GM18858 (cell line): ENCODE measurements around the gene P4HA1.

Experiments used
- ATAC-seq: cut with Tn5 transposase; IDR thresholded peaks from one replicate; pipeline ENCODE4 v1.9.1; 2021; ENCODE audit not compliant: unreplicated experiment

The P4HA1 gene

DNA sequence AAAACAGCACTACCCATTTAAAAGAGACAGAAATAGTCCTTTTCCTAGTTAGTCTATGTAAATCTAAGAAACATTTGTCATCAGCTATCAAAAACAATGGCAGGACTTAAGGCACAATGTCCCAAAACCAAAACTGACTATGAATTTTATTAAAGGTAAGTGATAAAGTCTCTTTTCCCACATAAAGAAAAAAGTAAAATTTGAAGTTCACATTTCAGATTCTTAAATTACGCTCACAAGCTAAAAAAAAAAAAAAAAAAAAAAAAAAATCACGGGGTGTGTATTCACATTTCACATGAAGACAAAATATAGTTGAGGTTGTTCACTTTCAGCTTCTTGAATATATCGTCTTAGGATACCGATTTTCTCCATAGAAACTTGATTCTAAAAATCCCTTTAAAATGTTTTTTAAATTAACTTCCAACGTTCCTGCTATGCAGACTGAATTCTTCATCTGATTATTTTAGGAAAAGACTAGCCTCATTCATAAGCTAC lies 1.6 kb downstream of the P4HA1 start:
- ATAC-seq, result no peak

DNA sequence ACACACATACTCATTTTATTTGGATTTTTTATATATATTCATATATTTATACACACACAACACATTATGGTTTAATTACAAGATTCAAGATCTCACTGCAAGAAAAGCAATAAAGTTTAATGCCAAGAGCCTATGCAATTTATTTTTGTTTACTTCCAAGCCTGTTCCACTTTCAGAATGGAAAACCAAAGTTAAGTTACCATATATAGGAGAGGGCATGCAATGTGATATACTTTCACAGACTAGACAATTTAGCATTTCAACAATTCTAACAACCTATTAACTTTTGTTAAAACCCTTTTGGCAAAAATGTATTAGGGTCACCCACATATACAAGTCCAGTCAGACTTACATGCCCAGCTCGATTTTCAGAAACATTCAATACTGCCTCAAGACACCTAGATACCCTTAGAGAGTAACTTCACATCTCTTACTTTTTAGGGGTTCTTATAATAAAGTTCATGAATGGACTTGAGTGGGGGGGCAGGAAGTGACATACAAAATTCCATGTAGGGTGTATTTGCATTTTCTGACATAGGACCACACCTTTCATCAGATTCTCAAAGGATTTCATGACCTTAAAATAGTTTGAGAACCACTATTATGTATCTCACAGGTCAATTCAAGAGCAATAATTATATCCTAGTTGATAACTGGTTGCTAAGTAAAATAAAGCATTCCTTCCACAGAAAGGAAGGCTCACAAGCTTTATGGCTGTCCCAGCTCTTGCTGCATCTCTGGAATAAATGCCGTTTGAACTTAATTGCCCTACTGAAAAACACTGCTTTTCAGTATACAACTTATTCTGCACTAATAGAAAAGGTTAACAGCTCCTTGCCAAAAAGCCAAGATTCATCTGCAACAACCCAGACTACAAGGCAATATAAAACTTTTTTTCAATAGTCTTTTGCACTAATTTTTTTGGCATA lies 2.5 kb downstream of the P4HA1 start:
- no peak for ATAC-seq

DNA sequence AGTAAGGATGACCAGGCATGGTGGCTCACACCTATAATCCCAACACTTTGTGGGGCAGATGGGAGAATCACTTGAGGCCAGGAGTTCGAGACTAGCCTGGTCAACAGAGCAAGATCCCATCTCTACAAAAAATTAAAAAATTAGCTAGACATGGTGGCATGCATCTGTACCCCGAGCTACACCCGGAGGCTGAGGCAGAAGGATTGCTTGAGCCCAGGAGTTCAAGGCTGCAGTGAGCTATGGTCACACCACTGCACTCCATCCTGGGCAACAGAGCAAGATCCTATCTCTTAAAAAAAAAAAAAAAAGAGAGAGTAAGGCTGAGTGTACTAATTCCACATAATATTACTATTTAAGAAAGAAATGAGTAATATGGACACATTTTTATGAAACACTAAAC lies 3.8 kb downstream of the P4HA1 start:
- no peak for ATAC-seq

DNA sequence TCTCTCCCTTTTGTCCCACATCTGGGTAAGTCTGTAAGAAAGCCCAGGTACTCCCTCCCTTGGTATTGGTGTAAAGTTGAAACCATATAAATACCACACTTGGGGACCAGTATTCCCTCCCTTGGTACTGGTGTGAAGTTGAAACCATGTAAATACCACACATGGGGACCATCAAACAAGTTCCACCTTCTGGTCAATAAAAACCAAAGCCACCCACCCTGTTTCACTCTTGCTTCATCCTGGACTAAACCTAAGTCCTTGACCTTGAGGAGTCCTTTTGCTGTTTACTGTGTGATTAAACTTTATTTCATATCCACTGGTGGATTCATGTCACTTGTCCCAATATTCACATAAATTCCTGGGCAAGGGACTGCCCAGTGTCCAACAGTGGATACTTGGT lies 8.4 kb downstream of the P4HA1 start:
- no peak for ATAC-seq

DNA sequence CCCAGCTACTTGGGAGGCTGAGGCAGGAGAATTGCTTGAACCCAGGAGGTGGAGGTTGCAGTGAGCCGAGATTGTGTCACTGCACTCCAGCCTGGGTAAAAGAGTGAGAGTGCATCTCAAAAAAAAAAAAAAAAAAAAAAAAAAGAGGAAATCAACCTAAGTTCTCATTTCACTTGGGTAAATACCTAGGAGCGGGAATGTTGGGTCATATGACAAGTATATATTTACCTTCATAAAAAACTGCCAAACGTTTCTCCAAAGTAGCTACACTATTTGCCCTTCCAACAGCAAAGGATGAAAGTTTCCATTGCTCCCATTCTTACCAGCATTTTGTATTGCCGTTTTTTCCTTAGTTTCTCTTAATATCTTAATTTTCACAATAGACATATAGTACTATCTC lies 9.8 kb downstream of the P4HA1 start:
- no peak for ATAC-seq

DNA sequence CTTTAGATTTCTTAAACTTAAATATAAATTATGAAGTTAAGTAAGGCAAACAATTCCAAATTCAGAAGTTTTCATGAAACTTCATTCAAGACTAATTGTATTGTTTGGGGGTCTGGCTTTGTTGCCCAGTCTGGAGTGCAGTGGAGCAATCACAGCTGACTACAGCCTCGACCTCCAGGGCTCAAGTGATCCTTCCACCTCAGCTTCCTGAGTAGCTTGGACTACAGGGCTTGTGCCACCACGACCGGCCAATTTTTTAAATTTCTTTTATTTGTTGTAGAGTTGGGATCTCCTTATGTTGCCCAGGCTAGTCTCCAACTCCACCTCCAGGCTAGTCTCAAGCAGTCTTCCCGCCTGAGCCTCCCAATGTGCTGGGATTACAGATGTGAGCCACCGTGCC lies 12.5 kb downstream of the P4HA1 start:
- no peak for ATAC-seq

DNA sequence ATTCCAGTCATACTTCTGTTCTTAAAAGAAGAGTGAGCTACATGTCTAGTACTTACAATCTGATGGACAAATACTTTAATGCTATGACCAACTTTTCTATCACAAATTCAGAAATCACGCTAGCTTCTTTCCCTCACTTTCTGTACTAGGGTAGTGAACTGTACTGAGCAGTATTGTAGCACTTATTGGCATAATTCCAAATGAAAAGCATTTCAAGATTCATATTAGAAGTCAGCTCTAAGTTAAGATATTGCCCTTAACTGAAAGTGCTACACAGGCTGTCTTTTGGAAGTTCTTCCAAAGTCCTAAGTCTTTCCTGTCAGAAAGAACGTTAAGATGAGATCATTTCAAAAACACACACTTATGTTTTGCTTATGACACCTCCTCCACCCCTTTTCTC lies 13.4 kb downstream of the P4HA1 start:
- no peak for ATAC-seq

DNA sequence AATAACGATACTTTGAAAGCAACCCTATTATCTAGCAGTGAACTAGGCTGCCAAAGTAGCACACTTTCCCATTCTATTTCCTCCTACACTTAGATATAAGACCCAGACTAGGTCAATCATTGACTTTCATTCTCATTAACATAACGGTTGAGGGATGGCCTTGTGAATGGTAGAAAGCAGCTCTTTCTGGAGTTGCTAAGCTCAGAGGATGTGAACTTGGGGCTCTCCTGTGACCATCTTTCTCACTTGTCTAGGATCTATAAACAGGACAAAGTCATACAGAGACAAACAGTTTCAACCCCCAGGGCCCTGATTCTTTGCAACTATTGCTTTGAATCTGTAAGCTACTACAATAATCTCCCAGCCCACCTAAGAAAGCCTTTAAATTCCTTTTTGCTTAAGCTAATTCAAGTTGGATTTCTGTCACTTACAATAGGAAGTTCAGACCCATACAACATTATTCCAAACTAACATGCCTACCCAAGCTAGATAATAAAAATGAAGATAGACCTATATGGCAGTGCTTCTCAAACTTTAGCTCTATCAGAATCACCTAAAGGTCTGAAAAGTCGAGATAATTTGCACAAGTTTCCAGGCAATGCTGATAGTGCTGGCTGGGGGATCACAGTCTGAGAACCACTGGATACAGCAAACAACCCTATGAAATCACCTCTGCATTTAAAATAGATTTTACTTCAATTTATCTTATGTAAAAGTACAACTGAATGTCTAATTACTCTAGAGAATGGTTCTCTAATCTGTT lies 16.7 kb downstream of the P4HA1 start:
- no peak for ATAC-seq

DNA sequence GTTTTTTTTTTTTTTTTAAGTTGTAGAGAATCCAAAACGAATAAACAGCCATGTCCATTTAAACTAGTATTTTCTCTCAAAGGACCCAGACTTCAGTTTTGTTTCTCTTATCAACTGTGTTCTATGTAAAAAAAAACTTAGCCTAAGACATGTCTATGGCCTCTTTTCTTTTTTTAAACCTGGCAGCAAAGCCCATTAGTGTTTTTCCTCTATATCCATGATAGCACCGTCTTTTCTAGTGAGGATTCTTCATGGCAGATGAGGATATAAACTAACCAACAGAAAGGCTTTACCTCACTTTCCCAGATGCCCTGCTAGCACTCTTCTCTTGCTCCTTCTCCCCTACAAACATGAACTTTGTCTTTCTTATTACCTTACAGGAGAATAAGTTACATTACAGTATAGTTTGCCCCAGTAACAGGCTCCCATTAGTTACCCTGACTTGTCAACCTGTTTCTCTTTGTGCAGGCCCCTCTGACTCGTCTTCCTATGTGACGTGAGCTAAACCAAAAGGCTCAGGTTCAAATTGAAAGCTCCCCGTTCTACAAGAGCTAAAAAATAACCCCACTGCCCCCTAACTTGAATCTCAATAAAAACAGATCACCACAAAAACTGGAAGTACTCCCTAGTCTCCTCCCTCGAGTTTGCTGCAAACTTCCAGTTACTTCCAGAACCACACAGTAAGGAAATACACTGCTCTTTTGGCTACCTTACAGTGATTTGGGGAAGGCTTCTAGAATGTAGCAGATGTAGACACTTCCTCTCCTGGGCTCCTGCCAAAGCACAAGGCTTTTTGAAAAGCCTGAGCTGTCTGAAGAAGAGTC lies 20.1 kb downstream of the P4HA1 start:
- ATAC-seq, result no peak

DNA sequence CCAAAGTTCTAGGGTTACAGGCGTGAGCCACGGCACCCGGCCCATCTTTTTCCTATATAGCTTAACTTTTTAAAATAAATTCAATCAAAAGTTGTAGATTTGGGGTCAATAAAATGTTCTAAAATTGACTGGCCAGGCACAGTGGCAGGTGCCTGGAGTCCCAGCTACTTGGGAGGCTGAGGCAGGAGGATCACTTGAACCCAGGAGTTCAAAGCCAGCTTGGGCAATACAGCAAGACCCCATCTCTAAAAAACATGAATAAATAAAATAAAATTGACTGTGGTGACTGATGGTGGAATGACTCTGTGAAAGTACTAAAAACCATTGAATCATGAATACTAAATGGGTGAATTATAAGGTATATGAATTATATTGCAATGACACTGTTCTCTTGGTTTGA lies 20.8 kb downstream of the P4HA1 start:
- ATAC-seq, result no peak

DNA sequence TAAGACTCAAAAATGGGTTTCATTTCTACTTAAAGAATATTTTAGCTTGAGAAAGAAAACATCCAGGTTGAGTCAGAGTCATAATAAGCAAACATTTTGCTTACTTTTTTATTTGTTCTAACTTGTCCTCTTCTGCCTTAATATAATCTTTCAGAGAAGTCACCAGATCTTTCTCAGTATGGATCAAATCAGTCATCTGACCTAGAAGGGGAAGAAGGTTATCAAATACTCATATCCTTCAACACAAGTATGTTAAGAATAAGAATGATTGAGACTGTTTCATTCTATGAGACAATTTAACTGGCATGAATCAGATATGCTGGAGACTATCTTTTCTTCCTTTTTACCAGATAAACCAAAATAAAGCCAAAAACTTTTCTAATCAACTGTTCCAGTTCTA lies 23.0 kb downstream of the P4HA1 start:
- ATAC-seq, result no peak

DNA sequence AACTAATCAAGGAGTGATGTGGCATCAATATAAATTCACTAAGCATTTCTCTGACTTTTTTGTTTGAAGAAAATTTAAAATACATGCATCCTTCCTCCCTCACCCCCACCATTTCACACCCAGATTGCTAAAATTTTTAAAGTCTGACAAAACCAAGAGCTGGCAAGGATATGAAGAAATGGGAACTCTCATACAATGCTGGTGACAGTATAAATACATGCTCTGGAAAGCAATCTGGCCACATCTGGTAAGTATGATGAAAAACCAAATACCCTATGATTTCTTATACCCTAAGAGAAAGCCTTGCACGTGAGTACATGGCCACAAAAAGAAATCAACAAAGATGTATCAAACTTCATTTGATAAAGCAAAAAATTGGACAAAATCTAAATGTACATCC lies 31.2 kb downstream of the P4HA1 start:
- ATAC-seq, result no peak

DNA sequence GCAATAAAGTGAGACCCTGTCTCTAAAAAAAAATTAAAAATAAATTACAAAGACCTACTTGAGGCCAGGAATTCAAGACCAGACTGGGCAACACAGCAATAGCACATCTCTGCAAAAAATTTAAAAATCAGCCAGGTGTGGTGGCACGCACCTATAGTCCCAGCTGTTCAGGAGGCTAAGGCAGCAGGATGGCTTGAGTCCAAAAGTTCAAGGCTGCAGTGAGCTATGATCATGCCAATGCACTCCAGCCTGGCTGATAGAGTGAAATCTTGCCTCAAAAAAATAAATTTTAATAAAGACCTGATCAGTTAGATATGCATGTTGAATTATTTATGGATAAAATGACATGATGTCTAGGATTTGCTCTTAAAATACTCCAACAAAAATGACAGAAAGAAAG lies 34.9 kb downstream of the P4HA1 start:
- ATAC-seq, result no peak

DNA sequence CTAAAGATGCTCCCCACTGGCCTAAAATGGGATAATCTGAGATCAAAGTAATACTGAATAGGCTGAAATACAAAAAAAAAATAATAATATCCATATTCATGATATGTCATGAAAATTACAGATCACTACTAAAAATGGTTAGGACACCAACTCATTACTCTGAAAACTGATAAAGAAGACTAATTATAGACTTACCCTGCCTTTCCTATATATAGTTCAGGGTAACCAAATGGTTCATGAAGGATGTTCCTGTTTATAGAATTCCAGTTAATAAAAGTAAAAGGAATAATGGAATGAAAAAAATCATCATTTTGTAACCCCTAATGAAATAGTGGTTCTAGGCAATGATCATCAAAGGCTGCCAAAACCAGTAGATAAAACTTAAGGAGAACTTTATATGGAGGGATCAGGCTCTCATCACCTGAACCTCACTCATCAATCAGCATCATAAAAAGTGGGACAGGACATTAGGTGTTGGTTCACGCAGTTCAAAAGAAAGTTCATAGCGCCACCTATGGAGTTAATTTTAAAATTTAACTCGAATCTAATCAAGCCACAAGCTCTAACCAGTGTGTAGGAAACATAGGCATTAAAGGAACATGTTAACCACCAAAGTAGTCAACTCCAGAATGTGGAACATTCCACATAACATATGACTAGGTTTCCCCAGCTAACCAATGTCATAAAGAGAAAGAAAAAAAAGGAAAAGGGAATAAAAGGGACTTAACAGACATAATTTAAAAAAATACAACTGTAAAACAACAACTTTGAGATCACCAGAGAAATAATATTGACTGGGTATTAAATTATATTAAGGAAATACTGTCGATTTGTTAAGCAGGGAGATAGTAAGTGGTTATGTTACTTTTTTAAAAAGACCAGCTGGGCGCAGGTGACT lies 35.7 kb downstream of the P4HA1 start:
- no peak for ATAC-seq

DNA sequence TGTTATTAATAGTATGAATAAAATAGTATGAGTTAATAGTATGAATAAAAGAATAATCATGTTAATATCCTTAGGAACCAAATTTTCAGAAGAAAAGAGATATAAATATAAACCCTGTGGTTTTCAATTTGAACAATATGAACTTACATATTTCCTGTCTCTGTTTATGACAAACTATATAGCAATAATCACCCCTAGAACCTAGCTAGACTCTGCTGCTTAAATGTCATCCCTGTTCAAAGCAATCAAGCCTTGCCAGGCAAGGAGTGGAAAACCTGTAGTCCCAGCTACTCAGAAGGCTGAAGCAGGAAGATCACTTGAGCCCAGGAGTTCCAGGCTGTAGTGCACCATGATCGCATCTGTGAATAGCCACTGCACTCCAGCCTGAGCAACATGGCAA lies 36.5 kb downstream of the P4HA1 start:
- no peak for ATAC-seq

DNA sequence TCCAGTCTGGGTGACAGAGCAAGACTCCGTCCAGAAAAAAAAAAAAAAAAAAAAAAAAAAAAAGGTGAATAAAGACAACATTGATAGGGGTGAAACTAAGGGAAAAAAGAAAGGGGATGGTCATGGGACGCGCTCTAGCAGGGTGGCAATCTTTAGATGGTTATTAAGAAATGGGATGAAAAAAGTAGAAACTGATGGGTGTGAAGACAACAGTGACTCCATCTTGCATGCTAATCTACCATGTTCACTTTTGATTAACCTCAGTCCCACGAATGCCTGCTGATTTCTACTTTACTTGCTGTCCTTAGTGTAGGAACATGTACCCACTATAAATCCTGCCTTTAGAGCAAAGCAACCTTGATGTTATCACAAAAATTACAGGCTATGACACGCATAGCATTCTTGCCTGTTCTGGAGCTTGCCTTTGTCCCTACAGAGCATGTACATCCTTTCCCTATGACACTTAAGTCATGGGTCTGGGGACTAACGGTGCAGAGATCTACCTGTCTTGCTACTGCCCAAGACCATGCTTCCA lies 38.5 kb downstream of the P4HA1 start:
- no peak for ATAC-seq

DNA sequence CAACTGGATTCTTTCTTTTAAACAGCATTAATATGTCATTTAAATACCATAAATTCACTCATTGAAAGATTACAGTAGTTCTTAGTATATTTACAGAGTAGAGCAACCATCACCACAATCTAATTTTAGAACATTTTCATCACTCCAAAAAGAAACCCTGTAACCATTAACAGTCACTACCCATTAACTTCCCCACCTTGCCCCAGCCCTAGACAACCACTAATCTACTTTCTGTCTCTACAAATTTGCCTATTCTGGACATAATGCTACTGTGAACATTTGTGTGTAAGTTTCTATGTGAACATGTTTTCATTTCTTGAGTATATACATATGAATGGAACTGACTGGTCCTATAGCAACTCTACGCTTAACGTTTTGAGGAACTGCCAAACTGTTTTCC lies 42.4 kb downstream of the P4HA1 start:
- no peak for ATAC-seq

DNA sequence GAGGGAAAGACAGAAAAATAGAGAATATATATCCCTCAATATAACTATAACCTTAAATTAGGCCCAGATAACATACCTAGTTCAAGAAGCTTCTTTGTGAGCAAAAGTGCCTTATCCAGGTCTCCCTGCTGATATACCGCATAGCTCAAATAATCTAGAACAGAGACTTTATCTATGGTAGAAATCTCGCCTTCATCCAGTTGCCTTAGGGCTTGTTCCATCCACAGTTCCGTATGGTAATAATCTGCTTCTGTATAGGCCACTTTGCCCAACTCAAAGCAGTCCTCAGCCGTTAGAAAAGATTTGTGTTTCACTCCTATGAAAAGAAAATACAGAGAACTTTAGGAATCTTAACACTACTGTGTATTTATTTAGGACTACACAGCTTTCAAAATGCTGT lies 43.4 kb downstream of the P4HA1 start:
- no peak for ATAC-seq

DNA sequence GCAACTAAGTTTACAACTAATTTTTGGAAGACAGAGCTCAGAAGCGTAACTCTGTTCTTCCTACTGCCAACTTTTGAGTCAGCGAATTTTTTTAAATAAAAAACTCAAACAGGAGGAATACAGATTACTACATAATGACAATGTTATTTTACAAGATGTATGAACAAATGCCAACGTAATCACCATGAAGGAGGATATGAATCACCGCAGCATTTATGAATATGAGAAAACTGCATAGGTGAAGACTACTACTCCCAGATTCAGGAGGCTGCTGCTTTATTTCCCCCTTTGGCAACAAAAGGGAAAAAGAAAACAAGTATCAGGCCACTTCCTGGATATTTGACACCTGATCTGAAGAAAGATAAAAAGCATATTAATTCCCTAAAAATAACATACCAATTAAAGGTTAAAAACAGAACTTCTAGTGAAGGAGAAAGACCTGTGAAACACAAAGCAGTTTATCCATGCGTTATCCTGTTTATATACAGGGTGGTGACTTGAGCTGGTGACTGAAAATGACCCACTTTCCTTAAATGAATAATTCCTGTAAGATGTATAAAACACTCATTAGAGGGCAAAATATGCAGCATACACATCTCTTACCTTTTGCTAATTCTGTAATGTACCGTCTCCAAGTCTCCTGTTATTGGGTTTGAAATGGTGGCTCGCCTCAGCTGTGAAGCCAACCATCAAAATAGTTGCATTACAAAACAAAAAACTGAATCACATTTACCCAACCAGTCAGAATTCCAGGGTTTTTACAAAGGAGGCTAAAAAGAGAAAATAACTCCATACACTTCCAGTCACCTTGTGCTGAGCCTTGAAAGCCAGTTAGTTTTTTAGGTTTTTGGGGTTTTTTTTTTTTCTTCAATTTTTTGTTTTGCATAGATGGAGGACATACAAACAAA lies 52.0 kb downstream of the P4HA1 start:
- ATAC-seq, result no peak
